H1 (cell line): Measurements from ENCODE around the gene BABAM2. TPM values are rescaled to one million over a fixed set of nuclear protein-coding genes. Genes with fewer than 3 reads are reported as not detected.

ENCODE experiments used
- BCL11A ChIP-seq, 2 experiments: IDR thresholded peaks; one replicate each; pipeline ENCODE4 v1.6.1; 2011; ENCODE audit warnings: low read depth in 2 of 2, low read length in 2 of 2, mild to moderate bottlenecking in 2 of 2
- CBX8 ChIP-seq: fragments of 300-800, 300-1000 bp; sonication (generic); IDR thresholded peaks from 2 replicates; pipeline ENCODE4 v1.7.1; 2016; ENCODE audit warnings: low read depth, low read length, borderline replicate concordance
- CHD1 ChIP-seq: IDR thresholded peaks from 2 replicates; pipeline ENCODE4 v1.6.1; 2012; ENCODE audit warnings: low read depth, low read length, improper control_type of control experiment
- CHD2 ChIP-seq: IDR thresholded peaks from 2 replicates; pipeline ENCODE4 v1.6.1; 2012; ENCODE audit warnings: low read length, improper control_type of control experiment
- EGR1 ChIP-seq: IDR thresholded peaks from 2 replicates; pipeline ENCODE4 v1.6.1; 2011; ENCODE audit warnings: low read depth, low read length, borderline replicate concordance
- JUND ChIP-seq: IDR thresholded peaks from 2 replicates; pipeline ENCODE4 v1.6.1; 2011; ENCODE audit warnings: mild to moderate bottlenecking, improper control_type of control experiment, low read length
- RFX5 ChIP-seq: IDR thresholded peaks from 2 replicates; pipeline ENCODE4 v1.6.1; 2011; ENCODE audit warnings: low read depth, low read length, improper control_type of control experiment, borderline replicate concordance
- TCF12 ChIP-seq: IDR thresholded peaks from 2 replicates; pipeline ENCODE4 v1.6.1; 2011; ENCODE audit warnings: low read depth, mild to moderate bottlenecking, low read length
- YY1 ChIP-seq: IDR thresholded peaks from 2 replicates; pipeline ENCODE4 v1.6.1; 2011; ENCODE audit warnings: low read depth, mild to moderate bottlenecking, low read length
- polyA plus RNA-seq, 7 experiments: library from polyadenylated mRNA; depleted of rRNA in 3 of 7; stranded (reverse) in 5 of 7; unstranded in 2 of 7; fragments of >200 nt in 5 of 7; fragments of 200-250 nt in 2 of 7; gene quantifications; 1 replicate in 5 of 7; 2 replicates in 1 of 7; 4 replicates in 1 of 7; pipeline versions ENCODE4 v1.2.1 to v1.2.3, GENCODE V29; 2011 to 2013; ENCODE audit warnings: missing spikeins in 2 of 7, mixed read lengths in 2 of 7
- total RNA-seq: library from RNA; stranded (reverse); fragmentation: NEBNext Ultra II Directional; extraction: Animal tissue kit (Norgen Biotek cat#: 25700); gene quantifications from 2 replicates; pipeline ENCODE4 v1.2.1, GENCODE V29; 2021

Gene BABAM2
- total and polyA plus RNA-seq, 2 of the 8 experiments (the other 6 are each of a cell fraction or from before 2014, with no cell fraction given) = 15.8 to 20.9 TPM

DNA sequence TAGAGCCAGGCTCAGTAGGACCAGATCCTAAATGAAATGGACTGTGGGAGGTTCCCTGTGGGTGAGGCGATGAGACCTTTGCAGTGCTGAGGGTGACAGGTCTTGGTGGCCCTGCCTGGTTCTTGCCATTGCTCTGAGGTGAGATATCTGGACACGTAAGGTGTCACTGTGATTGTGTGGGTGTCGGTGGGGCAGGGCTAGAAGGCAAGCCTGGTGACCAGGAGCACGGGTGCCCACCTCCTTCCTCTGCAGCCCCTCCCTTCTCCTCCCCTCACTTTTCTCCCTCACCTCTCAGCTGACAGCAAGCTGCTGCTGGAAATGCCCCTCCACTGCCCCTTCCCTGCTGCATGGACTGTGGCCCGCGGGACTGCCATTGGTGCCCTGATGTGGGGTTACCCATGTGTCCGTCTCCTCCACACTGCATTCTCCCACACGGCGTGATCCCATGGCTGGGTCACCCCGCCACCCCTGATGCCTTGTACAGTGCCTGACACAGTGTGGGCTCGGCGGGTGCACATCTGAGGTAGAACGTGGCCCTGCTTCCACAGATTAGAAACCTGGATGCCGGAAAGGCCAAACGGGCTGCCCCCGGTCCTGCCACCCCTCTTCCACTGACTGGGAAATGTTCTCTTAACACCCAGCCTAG is 446.6 kb downstream of the BABAM2 start (continued):
- no peak for TF ChIP-seq BCL11A (IDR thresholded peaks at IDR 0.05; ENCODE audit: low read depth in 2 of 2, low read length in 2 of 2)
- TF ChIP-seq EGR1 = no peak
- TF ChIP-seq CHD1 = no peak
- no peak for TF ChIP-seq TCF12
- no peak for TF ChIP-seq JUND
- TF ChIP-seq RFX5 = no peak
- TF ChIP-seq CBX8 = no peak
- no peak for TF ChIP-seq YY1
- no peak for TF ChIP-seq CHD2
